KG1 (cell line): ENCODE results near the gene SHB.

Source experiments
- DNase-seq: peaks from one replicate; lab custom pipeline; 2025; lab: John Stamatoyannopoulos, UW

SHB gene

GRCh38 chr9:38042626-38043357 lies 26.2 kb downstream of the SHB start:
- DNase-seq = no peak

GRCh38 chr9:38041564-38042243 lies 27.3 kb downstream of the SHB start:
- DNase-seq = no peak

GRCh38 chr9:38039907-38040682 lies 28.9 kb downstream of the SHB start:
- DNase-seq = no peak

- DNase-seq = no peak
Observed at GRCh38 chr9:38039090-38039906, 29.7 kb downstream of the SHB start.

GRCh38 chr9:38038307-38039089 lies 30.5 kb downstream of the SHB start:
- no peak for DNase-seq

- DNase-seq = no peak
Observed at GRCh38 chr9:38037981-38038306, 31.1 kb downstream of the SHB start.

GRCh38 chr9:38036359-38037084 lies 32.5 kb downstream of the SHB start:
- no peak for DNase-seq

GRCh38 chr9:38035873-38036272 lies 33.2 kb downstream of the SHB start:
- DNase-seq = no peak

- no peak for DNase-seq
Observed at GRCh38 chr9:38033941-38034340, 35.1 kb downstream of the SHB start.

- no peak for DNase-seq
Observed at GRCh38 chr9:38032266-38033110, 36.5 kb downstream of the SHB start.

- no peak for DNase-seq
Observed at GRCh38 chr9:38031594-38031993, 37.4 kb downstream of the SHB start.

GRCh38 chr9:38030658-38031057 lies 38.4 kb downstream of the SHB start:
- no peak for DNase-seq

- no peak for DNase-seq
Observed at GRCh38 chr9:38029915-38030638, 39.0 kb downstream of the SHB start.

- DNase-seq = no peak
Observed at GRCh38 chr9:38027714-38028113, 41.3 kb downstream of the SHB start.

GRCh38 chr9:38026840-38027527 lies 42.0 kb downstream of the SHB start:
- no peak for DNase-seq

- no peak for DNase-seq
Observed at GRCh38 chr9:38026021-38026809, 42.8 kb downstream of the SHB start.

- DNase-seq = no peak
Observed at GRCh38 chr9:38025166-38025565, 43.9 kb downstream of the SHB start.
